Measurements from ENCODE around the gene SUSD3.

The SUSD3 gene

DNA sequence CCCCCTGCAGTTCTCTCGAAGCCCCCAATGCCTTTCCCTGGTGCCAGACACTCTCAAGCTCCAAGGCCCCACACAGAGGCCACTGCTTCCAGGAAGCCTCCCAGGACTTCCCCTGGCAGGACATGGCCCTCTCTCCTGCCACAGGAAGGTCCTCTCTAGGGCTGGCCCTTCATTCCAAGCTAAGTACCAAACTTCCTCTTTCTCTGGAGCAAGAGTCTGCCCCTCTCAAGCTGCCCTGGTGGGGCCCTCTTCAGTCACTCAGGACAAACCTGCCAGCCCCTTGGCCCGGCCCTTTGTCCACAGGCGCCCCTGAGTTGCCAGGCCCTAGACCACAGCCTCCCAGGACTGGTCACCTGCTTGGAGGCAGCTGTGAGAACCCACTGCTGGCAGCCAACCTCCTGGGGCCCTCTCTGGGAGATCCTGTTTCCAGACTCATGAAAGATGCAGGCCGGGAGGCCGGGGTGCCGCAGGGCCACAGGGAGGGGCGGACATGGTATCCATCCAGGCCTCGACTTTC lies 69.0 kb downstream of the SUSD3 start:
- DNase-seq = no peak

DNA sequence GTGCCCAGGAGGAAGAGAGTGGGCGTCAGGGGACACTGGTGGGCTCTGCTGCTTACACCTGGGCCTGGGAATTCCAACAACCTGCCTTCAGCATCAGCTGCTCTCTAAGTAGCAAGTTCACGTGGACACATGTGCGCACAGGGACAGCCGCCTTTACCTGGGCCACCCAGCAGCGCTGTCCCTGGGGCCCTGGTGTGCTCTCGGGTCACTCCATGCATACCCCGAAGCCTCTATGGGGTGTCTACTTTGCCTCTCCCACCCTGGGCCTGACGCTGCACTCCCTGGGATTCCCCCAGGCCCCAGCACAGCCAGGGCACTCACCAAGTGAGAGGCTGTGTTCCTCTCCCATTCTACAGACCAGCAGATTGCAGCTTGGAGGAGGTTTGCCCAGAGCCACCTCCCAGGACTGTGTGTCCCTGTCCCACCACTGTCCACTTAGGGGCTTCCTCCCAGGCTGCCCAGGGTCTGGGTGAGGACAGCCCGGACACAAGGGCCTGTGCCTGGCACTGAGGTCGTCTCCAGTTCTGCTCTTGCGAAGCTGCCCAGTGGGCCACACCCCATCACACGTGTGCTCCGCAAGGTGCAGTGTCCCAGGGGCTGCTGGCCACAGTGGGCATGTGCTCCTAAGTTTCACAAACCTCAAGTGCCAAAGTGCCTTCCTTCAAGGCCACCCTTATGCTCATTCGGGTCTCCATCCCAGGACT lies 69.7 kb downstream of the SUSD3 start:
- DNase-seq = no peak

- no peak for DNase-seq
These were observed 70.3 kb downstream of the SUSD3 start for GRCh38 chr9:93128715-93129224.

DNA sequence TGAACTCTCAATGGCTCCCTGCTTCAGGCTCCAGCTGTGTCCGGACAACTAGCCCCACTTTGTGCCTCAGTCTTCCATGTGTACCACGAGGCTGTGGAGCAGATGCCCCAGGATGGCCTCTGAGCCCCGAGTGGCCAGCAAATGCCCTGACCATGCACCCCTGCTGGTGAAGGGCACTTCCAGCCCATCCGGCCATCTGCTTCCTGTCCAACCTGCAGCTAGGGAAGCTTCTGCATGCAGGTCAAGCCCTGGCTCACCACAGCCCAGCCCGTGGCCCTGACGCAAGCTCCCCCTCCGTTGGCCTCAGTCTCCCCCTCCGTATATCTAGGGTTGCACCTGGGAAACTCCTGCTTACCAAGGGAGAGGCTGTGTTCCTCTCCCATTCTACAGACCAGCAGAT lies 70.8 kb downstream of the SUSD3 start:
- DNase-seq = no peak

DNA sequence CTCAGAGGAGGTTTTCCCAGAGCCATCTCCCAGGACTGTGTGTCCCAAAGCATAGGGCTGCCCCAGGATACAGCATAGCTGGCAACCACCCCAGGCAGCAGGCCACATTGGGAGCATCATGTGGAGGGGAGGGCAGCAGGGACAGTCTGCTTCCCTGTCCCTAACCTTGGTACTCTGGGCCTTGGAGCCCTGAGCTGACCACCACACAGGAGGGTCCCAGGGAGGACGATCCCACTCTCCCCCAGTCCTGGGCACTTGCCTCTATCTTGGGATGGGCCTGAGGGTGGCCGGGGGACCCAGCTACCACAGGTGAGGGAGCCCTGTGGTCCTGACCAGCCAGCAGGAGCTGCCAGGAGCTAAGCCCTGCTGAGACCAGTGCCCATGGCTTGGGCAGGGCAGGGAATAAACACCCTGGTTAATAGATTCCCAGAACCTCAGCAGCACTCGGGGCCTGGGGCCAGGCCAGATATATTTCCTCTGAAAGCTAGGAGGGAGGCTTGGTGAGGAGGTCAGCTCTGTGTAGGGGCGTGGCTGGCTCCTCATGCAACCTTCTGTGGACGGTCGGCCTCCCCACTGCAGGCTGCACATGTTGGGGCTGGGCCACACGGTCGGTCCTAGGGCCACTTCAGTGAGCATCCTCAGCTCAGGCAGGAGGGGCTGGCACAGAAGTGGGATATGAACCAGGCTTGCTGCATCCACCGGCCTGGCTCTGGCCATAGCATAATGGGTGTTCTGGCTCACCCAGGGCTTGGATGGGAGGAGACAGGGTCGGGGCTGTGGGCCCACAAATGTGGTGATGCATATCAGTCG lies 71.4 kb downstream of the SUSD3 start:
- DNase-seq = no peak

- no peak for DNase-seq
These were observed 72.5 kb downstream of the SUSD3 start for GRCh38 chr9:93130861-93131481.

GRCh38 chr9:93131599-93132286 lies 73.2 kb downstream of the SUSD3 start:
- no peak for DNase-seq

DNA sequence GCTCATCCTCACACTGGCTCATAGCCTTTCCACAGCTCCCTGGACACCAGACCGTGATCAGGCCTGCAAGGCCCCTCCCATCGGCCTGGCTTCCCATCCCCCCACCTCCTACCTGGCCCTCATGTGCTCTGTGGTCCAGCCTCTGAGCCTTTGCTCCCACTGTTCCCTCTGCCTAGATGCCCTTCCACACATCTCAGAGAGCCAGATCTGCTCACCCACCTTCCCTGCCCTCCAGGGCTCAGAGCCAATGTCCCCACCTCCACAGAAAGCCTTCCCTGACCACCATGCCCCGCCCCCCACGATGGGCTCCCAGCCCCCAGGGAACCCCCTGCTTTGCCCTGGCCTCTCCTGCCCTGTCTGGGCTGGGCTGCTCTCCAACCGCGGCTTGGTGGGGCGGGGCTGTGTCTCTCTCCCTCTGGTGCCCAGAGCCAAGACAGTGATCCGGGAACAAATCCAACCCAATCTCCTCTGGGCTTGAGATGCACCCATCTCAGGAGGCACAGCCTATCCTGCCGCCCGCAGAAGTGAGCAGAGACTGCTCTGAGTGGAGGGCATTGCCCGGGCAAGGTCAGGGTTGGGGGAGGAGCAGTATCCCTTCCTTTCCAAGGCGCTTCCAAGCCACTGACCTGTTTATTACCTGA lies 73.9 kb downstream of the SUSD3 start:
- no peak for DNase-seq

- no peak for DNase-seq
These were observed 74.6 kb downstream of the SUSD3 start for GRCh38 chr9:93132946-93133680.

GRCh38 chr9:93133681-93134014 lies 75.1 kb downstream of the SUSD3 start:
- DNase-seq = no peak

GRCh38 chr9:93134015-93134739 lies 75.7 kb downstream of the SUSD3 start, which contains the start of gene NINJ1:
Gene NINJ1 (minus strand): TSS chr9:93134251. CDS start chr9:93134217, 34 bp downstream.
- peak; percentile 57 for DNase-seq

Measured in NCI-H2171 treated with DMSO at 0.1 percent for 48 hours (cell line).